ENCODE data around the gene PHETA2.

DNA sequence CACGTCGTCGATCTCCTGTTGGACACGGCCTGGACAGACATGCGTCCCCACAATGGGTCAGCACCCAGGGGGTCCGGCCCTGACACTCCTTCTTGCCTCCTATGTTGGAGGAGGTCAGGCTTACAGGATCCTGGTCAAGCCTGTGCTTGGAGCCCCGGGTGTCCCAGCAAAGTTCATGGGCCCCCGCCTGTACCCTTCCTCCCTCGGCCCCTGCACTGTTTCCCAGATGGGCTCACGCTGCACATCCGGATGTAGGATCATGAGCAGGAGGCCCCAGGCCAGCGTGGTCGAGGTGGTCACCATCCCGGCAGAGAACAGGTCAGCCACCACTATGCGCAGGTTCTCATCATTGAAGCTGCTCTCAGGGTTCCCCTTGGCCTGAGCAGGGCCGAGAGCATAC lies 53.6 kb downstream of the PHETA2 start:
- TF ChIP-seq, protein P1, sequence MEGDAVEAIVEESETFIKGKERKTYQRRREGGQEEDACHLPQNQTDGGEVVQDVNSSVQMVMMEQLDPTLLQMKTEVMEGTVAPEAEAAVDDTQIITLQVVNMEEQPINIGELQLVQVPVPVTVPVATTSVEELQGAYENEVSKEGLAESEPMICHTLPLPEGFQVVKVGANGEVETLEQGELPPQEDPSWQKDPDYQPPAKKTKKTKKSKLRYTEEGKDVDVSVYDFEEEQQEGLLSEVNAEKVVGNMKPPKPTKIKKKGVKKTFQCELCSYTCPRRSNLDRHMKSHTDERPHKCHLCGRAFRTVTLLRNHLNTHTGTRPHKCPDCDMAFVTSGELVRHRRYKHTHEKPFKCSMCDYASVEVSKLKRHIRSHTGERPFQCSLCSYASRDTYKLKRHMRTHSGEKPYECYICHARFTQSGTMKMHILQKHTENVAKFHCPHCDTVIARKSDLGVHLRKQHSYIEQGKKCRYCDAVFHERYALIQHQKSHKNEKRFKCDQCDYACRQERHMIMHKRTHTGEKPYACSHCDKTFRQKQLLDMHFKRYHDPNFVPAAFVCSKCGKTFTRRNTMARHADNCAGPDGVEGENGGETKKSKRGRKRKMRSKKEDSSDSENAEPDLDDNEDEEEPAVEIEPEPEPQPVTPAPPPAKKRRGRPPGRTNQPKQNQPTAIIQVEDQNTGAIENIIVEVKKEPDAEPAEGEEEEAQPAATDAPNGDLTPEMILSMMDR (conservative IDR thresholded peaks at IDR 0.05), result no peak
- no peak for TF ChIP-seq EZH2 (IDR thresholded peaks at IDR 0.05; ENCODE audit: low read depth)

Data from PC-9 (cell line).